Tibial artery (tissue), 4 donors: ENCODE measurements around the gene BNC2.

Experiments used
- DNase-seq, 2 donors: peaks; one replicate each; pipeline ENCODE4 v3.0.0-alpha.2; 2019
- H3K27ac ChIP-seq, 2 donors: fragments of 200-600 bp; sonication (generic) in 1 of 2; 1 replicate in 1 of 2; 2 replicates in 1 of 2; pipeline ENCODE4 v1.5.1; 2018 to 2019; ENCODE audit warnings: mild to moderate bottlenecking in 1 of 2
- H3K27me3 ChIP-seq, 2 donors: fragments of 200-600 bp; sonication (generic) in 1 of 2; one replicate each; pipeline versions ENCODE4 v1.5.1 to v1.6.0; 2016 to 2019
- H3K36me3 ChIP-seq, 3 donors: fragments of 200-600 bp; sonication (generic) in 2 of 3; one replicate each; pipeline ENCODE4 v1.5.1; 2016 to 2019; ENCODE audit warnings: mild to moderate bottlenecking in 2 of 3
- H3K4me1 ChIP-seq, 4 donors: fragments of 200-600 bp; sonication (generic) in 2 of 4; 1 replicate in 3 of 4; 2 replicates in 1 of 4; pipeline ENCODE4 v1.5.1; 2016 to 2019
- H3K4me3 ChIP-seq, 2 donors: fragments of 200-600 bp; sonication (generic) in 1 of 2; 1 replicate in 1 of 2; 2 replicates in 1 of 2; pipeline ENCODE4 v1.5.1; 2018 to 2019; ENCODE audit warnings: mild to moderate bottlenecking in 2 of 2
- H3K9me3 ChIP-seq, 3 donors: fragments of 200-600 bp; sonication (generic) in 1 of 3; one replicate each; pipeline ENCODE4 v1.5.1; 2016 to 2019
- intact Hi-C: fragments of 100-400 bp; cut with DNase I; formaldehyde crosslinking; loops from one replicate; pipeline ENCODE4 v1.15.0; 2023; ENCODE audit warnings: low total_unique reads
- TF ChIP-seq, protein P1 (sequence below), 2 experiments: fragments of 200-600 bp in 1 of 2; fragments of 450-650 bp in 1 of 2; IDR thresholded peaks; one replicate each; pipeline ENCODE4 v1.5.1; 2017 to 2019; ENCODE audit warnings: antibody characterized with exemption in 2 of 2, mild to moderate bottlenecking in 1 of 2, moderate library complexity in 1 of 2

Gene BNC2

DNA sequence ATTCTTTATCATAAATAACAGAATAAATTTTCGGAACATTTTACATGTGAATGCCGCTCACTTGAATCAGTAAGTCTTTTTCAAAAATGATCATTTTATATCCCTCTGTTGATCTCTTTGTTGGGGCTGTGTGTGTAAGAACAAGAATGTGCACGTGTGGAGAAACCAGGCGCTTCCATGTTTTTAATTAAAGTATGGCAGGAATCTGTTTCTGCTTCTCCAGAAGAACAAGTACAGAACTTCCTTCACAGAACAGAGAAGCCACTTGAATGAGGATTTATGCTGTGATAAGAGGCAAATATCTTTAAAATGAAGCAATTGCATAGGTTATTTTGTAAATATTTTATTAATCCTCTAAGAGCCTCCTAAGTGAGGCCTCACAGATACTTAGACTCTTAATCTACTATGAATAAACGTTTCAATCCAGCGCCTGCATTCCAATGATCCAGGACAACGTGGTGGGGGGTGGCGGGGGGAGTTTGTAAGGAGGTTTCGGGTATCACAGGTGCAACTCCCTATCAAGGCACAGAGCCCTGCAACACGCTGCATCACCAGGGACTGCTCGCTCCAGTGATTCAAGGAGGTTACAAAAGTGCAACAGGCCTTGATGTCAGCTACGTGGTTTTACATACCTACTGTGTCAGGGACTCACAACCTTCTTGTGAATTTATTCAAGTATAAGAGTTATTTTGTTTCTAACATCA, 409.2 kb downstream of the BNC2 start:
- H3K27me3 ChIP-seq, result no peaks in the 10 kb centered on the region
- TF ChIP-seq, protein P1, sequence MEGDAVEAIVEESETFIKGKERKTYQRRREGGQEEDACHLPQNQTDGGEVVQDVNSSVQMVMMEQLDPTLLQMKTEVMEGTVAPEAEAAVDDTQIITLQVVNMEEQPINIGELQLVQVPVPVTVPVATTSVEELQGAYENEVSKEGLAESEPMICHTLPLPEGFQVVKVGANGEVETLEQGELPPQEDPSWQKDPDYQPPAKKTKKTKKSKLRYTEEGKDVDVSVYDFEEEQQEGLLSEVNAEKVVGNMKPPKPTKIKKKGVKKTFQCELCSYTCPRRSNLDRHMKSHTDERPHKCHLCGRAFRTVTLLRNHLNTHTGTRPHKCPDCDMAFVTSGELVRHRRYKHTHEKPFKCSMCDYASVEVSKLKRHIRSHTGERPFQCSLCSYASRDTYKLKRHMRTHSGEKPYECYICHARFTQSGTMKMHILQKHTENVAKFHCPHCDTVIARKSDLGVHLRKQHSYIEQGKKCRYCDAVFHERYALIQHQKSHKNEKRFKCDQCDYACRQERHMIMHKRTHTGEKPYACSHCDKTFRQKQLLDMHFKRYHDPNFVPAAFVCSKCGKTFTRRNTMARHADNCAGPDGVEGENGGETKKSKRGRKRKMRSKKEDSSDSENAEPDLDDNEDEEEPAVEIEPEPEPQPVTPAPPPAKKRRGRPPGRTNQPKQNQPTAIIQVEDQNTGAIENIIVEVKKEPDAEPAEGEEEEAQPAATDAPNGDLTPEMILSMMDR (IDR thresholded peaks at IDR 0.05), result no peak
- intact Hi-C loops, result no loop called here
- no peak overlapping the region for H3K27ac ChIP-seq
- DNase-seq, result no peak
- no peaks in the 10 kb centered on the region for H3K36me3 ChIP-seq
- H3K4me3 ChIP-seq, result no peak overlapping the region
- H3K4me1 ChIP-seq, result no peaks in the 10 kb centered on the region
- H3K9me3 ChIP-seq, result no peaks in the 10 kb centered on the region

DNA sequence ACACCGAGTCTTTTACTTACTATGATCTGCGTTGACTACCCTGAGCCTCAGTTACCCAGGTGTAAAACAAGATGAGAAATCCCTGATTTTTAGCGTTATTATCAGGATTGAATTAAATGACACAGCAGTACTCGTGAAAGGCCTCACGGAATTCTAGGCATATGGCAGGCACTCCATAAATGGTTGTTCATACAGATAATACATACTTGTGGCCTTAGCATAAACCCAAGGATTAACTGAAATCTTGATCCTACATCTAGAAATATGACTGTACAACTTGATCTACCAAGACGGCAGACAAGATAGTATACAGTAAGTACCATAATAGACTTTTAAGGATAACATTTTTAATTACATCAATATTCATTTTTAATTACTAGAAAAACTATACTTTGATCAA, 409.8 kb downstream of the BNC2 start:
- no peaks in the 10 kb centered on the region for H3K9me3 ChIP-seq
- no peak for DNase-seq
- H3K27ac ChIP-seq, result no peak overlapping the region
- H3K27me3 ChIP-seq, result no peaks in the 10 kb centered on the region
- H3K4me1 ChIP-seq, result no peaks in the 10 kb centered on the region
- intact Hi-C loops, result no loop called here
- H3K4me3 ChIP-seq, result no peak overlapping the region
- no peaks in the 10 kb centered on the region for H3K36me3 ChIP-seq
- TF ChIP-seq, protein P1 (IDR thresholded peaks at IDR 0.05), result no peak

GRCh38 chr9:16459421-16460148, 410.9 kb downstream of the BNC2 start:
- Histone ChIP-seq H3K36me3 (no peaks in the 10 kb centered on the region), H3K4me3 (no peak overlapping the region), H3K9me3 (no peaks in the 10 kb centered on the region), H3K27ac (no peak overlapping the region), H3K27me3 (no peaks in the 10 kb centered on the region), H3K4me1 (no peaks in the 10 kb centered on the region)
- intact Hi-C loops, result no loop called here
- TF ChIP-seq, protein P1 (IDR thresholded peaks at IDR 0.05), result no peak
- DNase-seq, result no peak

GRCh38 chr9:16458696-16459420, 411.6 kb downstream of the BNC2 start:
- no peak overlapping the region for H3K27ac ChIP-seq
- no peak for DNase-seq
- no peaks in the 10 kb centered on the region for H3K27me3 ChIP-seq
- H3K4me3 ChIP-seq, result no peak overlapping the region
- H3K9me3 ChIP-seq, result no peaks in the 10 kb centered on the region
- no peaks in the 10 kb centered on the region for H3K36me3 ChIP-seq
- H3K4me1 ChIP-seq, result no peaks in the 10 kb centered on the region
- TF ChIP-seq, protein P1 (IDR thresholded peaks at IDR 0.05), result no peak
- intact Hi-C loops, result no loop called here

GRCh38 chr9:16455842-16456241, 414.6 kb downstream of the BNC2 start:
- TF ChIP-seq, protein P1 (IDR thresholded peaks at IDR 0.05), result no peak
- Histone ChIP-seq H3K27ac (no peak overlapping the region), H3K4me3 (no peak overlapping the region), H3K9me3 (no peaks in the 10 kb centered on the region), H3K27me3 (no peaks in the 10 kb centered on the region), H3K36me3 (no peaks in the 10 kb centered on the region), H3K4me1 (no peaks in the 10 kb centered on the region)
- DNase-seq, result no peak
- intact Hi-C loops, result no loop called here
